DND-41 (cell line): ENCODE results near the gene RPL7A.

Experiments
- ATAC-seq: fragments of 200-7000 bp; cut with Tn5 transposase; 3 replicates; pipeline ENCODE4 v1.9.1; 2021; ENCODE audit warnings: low read depth; ENCODE audit not compliant: insufficient read depth
- DNase-seq: peaks from one replicate; pipeline ENCODE4 v3.0.0-alpha.2; 2020
- H2AFZ ChIP-seq: 2 replicates; pipeline ENCODE4 v1.6.0; 2012; ENCODE audit warnings: low read depth, low read length
- H3K27ac ChIP-seq: 2 replicates; pipeline ENCODE4 v1.5.1; 2012; ENCODE audit warnings: low read length, inconsistent platforms
- H3K27me3 ChIP-seq: fragments of 200-600 bp; sonication (generic); 2 replicates; pipeline ENCODE4 v1.6.0; 2012; ENCODE audit warnings: low read length, mild to moderate bottlenecking, inconsistent platforms; ENCODE audit not compliant: insufficient read depth, poor library complexity
- H3K36me3 ChIP-seq: 2 replicates; pipeline ENCODE4 v1.5.1; 2012; ENCODE audit warnings: low read length, inconsistent platforms; ENCODE audit not compliant: insufficient read depth
- H3K4me1 ChIP-seq: 2 replicates; pipeline ENCODE4 v1.5.1; 2012; ENCODE audit warnings: mild to moderate bottlenecking, low read length; ENCODE audit not compliant: insufficient read depth
- H3K4me2 ChIP-seq: 2 replicates; pipeline ENCODE4 v1.6.0; 2012; ENCODE audit warnings: mild to moderate bottlenecking, moderate library complexity, low read length, inconsistent platforms; ENCODE audit not compliant: insufficient read depth
- H3K4me3 ChIP-seq, 2 experiments: fragments of 200-600 bp in 1 of 2; shearing (Covaris generic) in 1 of 2; 2 replicates each; pipeline ENCODE4 v1.5.1; 2012 to 2016; ENCODE audit warnings: inconsistent platforms in 2 of 2, low read length in 2 of 2, mild to moderate bottlenecking in 2 of 2, low read depth in 1 of 2, moderate library complexity in 1 of 2
- H3K79me2 ChIP-seq: 2 replicates; pipeline ENCODE4 v1.6.0; 2012; ENCODE audit warnings: low read length, inconsistent platforms; ENCODE audit not compliant: insufficient read depth
- H3K9ac ChIP-seq: 2 replicates; pipeline ENCODE4 v1.6.0; 2012; ENCODE audit warnings: low read depth, mild to moderate bottlenecking, inconsistent platforms, low read length, moderate library complexity
- H3K9me3 ChIP-seq: 2 replicates; pipeline ENCODE4 v1.5.1; 2012; ENCODE audit warnings: low read length, moderate library complexity, mild to moderate bottlenecking, inconsistent platforms; ENCODE audit not compliant: insufficient read depth, severe bottlenecking
- H4K20me1 ChIP-seq: 2 replicates; pipeline ENCODE4 v1.6.0; 2012; ENCODE audit warnings: low read length; ENCODE audit not compliant: insufficient read depth
- CTCF ChIP-seq: IDR thresholded peaks from 2 replicates; pipeline ENCODE4 v1.5.1; 2012; ENCODE audit warnings: borderline replicate concordance, low read length, moderate library complexity, mild to moderate bottlenecking; ENCODE audit not compliant: poor library complexity, severe bottlenecking; ENCODE audit errors: extremely low read depth
- EZH2 ChIP-seq: IDR thresholded peaks from 3 replicates; pipeline ENCODE4 v1.6.1; 2012; ENCODE audit warnings: borderline replicate concordance, low read depth, mild to moderate bottlenecking, moderate library complexity, low read length, inconsistent platforms; ENCODE audit not compliant: severe bottlenecking

Gene RPL7A

GRCh38 chr9:133360400-133361393, 12.7 kb downstream of the RPL7A start:
- peaks cover 69% of the 10 kb centered on the region for H3K36me3 ChIP-seq
- peaks cover 21% of the 10 kb centered on the region for H3K4me1 ChIP-seq
- no peaks in the 10 kb centered on the region for H3K9me3 ChIP-seq
- no peak overlapping the region for H3K27ac ChIP-seq
- no peak overlapping the region for H3K4me3 ChIP-seq
- peaks cover 26% of the 10 kb centered on the region for H3K79me2 ChIP-seq
- H3K4me2 ChIP-seq: no peak overlapping the region
- no peaks in the 10 kb centered on the region for H3K27me3 ChIP-seq
- no peak for TF ChIP-seq CTCF
- no peak for TF ChIP-seq EZH2
- H3K9ac ChIP-seq: no peak overlapping the region
- H2AFZ ChIP-seq: no peak overlapping the region
- DNase-seq: no peak
- ATAC-seq: no peak
- H4K20me1 ChIP-seq: peaks cover 23% of the 10 kb centered on the region

GRCh38 chr9:133361507-133362092, 13.6 kb downstream of the RPL7A start:
- Histone ChIP-seq H3K79me2 (peaks cover 31% of the 10 kb centered on the region), H3K9ac (no peak overlapping the region), H3K36me3 (peaks cover 78% of the 10 kb centered on the region), H3K27me3 (no peaks in the 10 kb centered on the region), H3K4me1 (peaks cover 20% of the 10 kb centered on the region), H3K4me3 (no peak overlapping the region), H3K9me3 (no peaks in the 10 kb centered on the region), H3K27ac (no peak overlapping the region), H3K4me2 (no peak overlapping the region), H4K20me1 (peaks cover 25% of the 10 kb centered on the region), H2AFZ (no peak overlapping the region)
- TF ChIP-seq EZH2 (no peak), CTCF (no peak)
- DNase-seq: no peak
- ATAC-seq: no peak

GRCh38 chr9:133362359-133363044, 14.5 kb downstream of the RPL7A start:
- peaks cover 32% of the 10 kb centered on the region for H3K79me2 ChIP-seq

More at GRCh38 chr9:133362359-133363044, 14.5 kb downstream of the RPL7A start:
- DNase-seq (no peak), ATAC-seq (no peak)
- H3K4me1 ChIP-seq: peaks cover 13% of the 10 kb centered on the region
- TF ChIP-seq EZH2: no peak
- TF ChIP-seq CTCF: no peak
- peaks cover 34% of the 10 kb centered on the region for H4K20me1 ChIP-seq
- H3K27ac ChIP-seq: no peak overlapping the region
- H3K4me3 ChIP-seq: no peak overlapping the region
- no peak overlapping the region for H3K4me2 ChIP-seq
- no peaks in the 10 kb centered on the region for H3K27me3 ChIP-seq
- no peak overlapping the region for H3K9ac ChIP-seq
- H2AFZ ChIP-seq: no peak overlapping the region
- H3K36me3 ChIP-seq: peaks cover 87% of the 10 kb centered on the region
- no peaks in the 10 kb centered on the region for H3K9me3 ChIP-seq
